ENCODE results near the gene PROCR. TPM values are rescaled to one million over a fixed set of nuclear protein-coding genes. Genes with fewer than 3 reads are reported as not detected.

PROCR gene
- total and polyA plus RNA-seq, 7 donors, result 12.4 to 53.5 (median 22.8) TPM

DNA sequence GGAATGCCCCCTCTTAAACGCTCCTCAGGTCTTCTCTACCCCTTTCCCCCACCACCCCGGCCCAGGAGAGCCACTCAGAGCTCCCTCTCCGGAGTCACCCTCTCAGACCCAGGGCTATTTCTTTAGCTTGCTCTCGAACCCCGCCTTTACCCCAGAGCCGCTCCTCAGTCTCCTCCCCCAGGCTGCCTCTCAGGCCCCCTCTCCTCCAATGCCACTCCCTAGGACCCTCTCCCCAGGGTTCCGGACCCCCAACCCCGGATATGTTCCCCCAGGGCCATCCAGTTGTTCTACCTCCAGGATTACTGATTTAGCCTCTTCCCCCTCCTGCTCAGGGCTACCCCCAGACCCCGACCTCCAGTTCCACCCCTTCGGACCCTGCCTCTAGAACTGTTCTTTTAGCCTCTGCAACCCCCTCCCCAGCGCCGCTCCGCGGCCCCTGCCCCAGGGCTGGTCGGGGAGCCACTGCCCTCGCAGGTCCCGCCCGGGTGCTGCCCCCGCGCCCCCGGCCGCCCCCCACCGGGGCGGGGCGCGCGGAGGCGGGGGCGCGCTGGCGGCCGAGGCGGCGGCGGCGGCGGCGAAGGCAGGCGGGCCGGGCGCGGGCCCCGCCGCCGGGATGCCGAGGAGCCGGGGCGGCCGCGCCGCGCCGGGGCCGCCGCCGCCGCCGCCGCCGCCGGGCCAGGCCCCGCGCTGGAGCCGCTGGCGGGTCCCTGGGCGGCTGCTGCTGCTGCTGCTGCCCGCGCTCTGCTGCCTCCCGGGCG, 54.4 kb downstream of the PROCR start, which contains the start of gene MMP24:
MMP24 (plus strand) TSS at position 565 of the 758 bp plus-strand sequence; CDS start at position 614, 49 bp downstream.
- no peak for TF ChIP-seq POLR2AphosphoS5 (IDR thresholded peaks at IDR 0.05)
- TF ChIP-seq POLR2A (IDR thresholded peaks at IDR 0.05), result no peak
- TF ChIP-seq, protein P1, sequence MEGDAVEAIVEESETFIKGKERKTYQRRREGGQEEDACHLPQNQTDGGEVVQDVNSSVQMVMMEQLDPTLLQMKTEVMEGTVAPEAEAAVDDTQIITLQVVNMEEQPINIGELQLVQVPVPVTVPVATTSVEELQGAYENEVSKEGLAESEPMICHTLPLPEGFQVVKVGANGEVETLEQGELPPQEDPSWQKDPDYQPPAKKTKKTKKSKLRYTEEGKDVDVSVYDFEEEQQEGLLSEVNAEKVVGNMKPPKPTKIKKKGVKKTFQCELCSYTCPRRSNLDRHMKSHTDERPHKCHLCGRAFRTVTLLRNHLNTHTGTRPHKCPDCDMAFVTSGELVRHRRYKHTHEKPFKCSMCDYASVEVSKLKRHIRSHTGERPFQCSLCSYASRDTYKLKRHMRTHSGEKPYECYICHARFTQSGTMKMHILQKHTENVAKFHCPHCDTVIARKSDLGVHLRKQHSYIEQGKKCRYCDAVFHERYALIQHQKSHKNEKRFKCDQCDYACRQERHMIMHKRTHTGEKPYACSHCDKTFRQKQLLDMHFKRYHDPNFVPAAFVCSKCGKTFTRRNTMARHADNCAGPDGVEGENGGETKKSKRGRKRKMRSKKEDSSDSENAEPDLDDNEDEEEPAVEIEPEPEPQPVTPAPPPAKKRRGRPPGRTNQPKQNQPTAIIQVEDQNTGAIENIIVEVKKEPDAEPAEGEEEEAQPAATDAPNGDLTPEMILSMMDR (IDR thresholded peaks at IDR 0.05), result no peak
- no peak for TF ChIP-seq EP300 (IDR thresholded peaks at IDR 0.05)
- WGBS, 2 donors, result 1 to 4% methylated on average over 70 of the region's 70 CpGs
- peaks cover 0 to 13% (median 10%) of the 10 kb centered on the region in 4 donors for H3K4me1 ChIP-seq
- H3K36me3 ChIP-seq, result no peaks in the 10 kb centered on the region
- intact Hi-C loops (cut with DNase I), result no loop called here
- H3K27ac ChIP-seq, result no peak within 1 kb of the TSS
- H3K27me3 ChIP-seq, result no peaks in the 10 kb centered on the region
- peak within 1 kb of the TSS in 3 of 4 donors; percentile 26 to 38 (median 30) for H3K4me3 ChIP-seq
- no peak for DNase-seq
- H3K9me3 ChIP-seq, result no peaks in the 10 kb centered on the region

Small RNA genes lying within 50 kb of the gene (small RNA-seq; reads per million reads assigned to genes)
- gene MT1P3 (0 reads per million in 3 donors), gene RNA5SP483 (0 reads per million in 3 donors)

Other genes with a start within 250 kb of the PROCR start
- gene GSS, start 216.3 kb upstream of the PROCR start, total RNA-seq, result 10 to 100 TPM; 22.9 to 30.5 (median 25.5) TPM
- 10 to 100 TPM; 63.7 to 80.7 (median 66.4) TPM for gene GSS, start 216.3 kb upstream of the PROCR start, polyA plus RNA-seq
- under 1 TPM; under 0.01 to 0.83 (median 0.60) TPM for gene MYH7B, start 216.2 kb upstream of the PROCR start, total RNA-seq
- 1 to 10 TPM in 1 of 3 donors, under 1 TPM in 2; 0.60 to 1.6 (median 0.69) TPM for gene MYH7B, start 216.2 kb upstream of the PROCR start, polyA plus RNA-seq
- 10 to 100 TPM; 41.8 to 61.8 (median 48.6) TPM for gene TRPC4AP, start 79.3 kb upstream of the PROCR start, total RNA-seq
- 10 to 100 TPM; 24.0 to 45.3 (median 26.8) TPM for gene TRPC4AP, start 79.3 kb upstream of the PROCR start, polyA plus RNA-seq
- gene EDEM2, start 24.7 kb upstream of the PROCR start, total RNA-seq, result 10 to 100 TPM in 1 of 4 donors, 1 to 10 TPM in 3; 8.4 to 14.3 (median 8.8) TPM
- 10 to 100 TPM; 10.8 to 24.9 (median 15.0) TPM for gene EDEM2, start 24.7 kb upstream of the PROCR start, polyA plus RNA-seq
- gene MMP24, start 54.6 kb downstream of the PROCR start, total RNA-seq, result 1 to 10 TPM in 3 of 4 donors, under 1 TPM in 1; 0.16 to 1.4 (median 1.1) TPM
- gene MMP24, start 54.6 kb downstream of the PROCR start, polyA plus RNA-seq, result under 1 TPM; under 0.01 to 0.46 (median 0.39) TPM
- gene MMP24OS, start 106.0 kb downstream of the PROCR start, total RNA-seq, result 10 to 100 TPM; 23.2 to 39.8 (median 29.4) TPM
- gene MMP24OS, start 106.0 kb downstream of the PROCR start, polyA plus RNA-seq, result 100 to 1,000 TPM in 1 of 3 donors, 10 to 100 TPM in 2; 44.0 to 115 (median 97.3) TPM
- 10 to 100 TPM; 61.9 to 71.3 (median 66.1) TPM for gene EIF6, start 112.7 kb downstream of the PROCR start, total RNA-seq
- gene EIF6, start 112.7 kb downstream of the PROCR start, polyA plus RNA-seq, result 100 to 1,000 TPM; 202 to 289 (median 228) TPM
- gene FAM83C, start 120.4 kb downstream of the PROCR start, total RNA-seq, result not detected
- under 1 TPM in 2 of 3 donors, not detected in 1; under 0.01 to 0.03 TPM for gene FAM83C, start 120.4 kb downstream of the PROCR start, polyA plus RNA-seq
- 10 to 100 TPM; 28.9 to 56.0 (median 37.5) TPM for gene UQCC1, start 239.9 kb downstream of the PROCR start, total RNA-seq
- gene UQCC1, start 239.9 kb downstream of the PROCR start, polyA plus RNA-seq, result 10 to 100 TPM; 15.6 to 41.2 (median 33.3) TPM

All from sigmoid colon (tissue), 7 donors.